Measurements from ENCODE around the gene FANK1.
"Not testable (repeated sequence)": the region's sequence is repeated elsewhere in the genome, so short reads cannot be mapped to it uniquely, and the experiment has no call there.

FANK1 gene

GRCh38 chr10:125911145-125911544 lies 14.8 kb downstream of the FANK1 start:
- ATAC-seq, result no peak
- TF ChIP-seq CREB5 (CRISPR knock-in tag; IDR thresholded peaks at IDR 0.05; ENCODE audit: low read depth), result no peak
- no peak for TF ChIP-seq CSRNP3 (CRISPR knock-in tag; IDR thresholded peaks at IDR 0.05)
- no peak for TF ChIP-seq ESRRG (CRISPR knock-in tag; IDR thresholded peaks at IDR 0.05)
- TF ChIP-seq CSDC2 (CRISPR knock-in tag; IDR thresholded peaks at IDR 0.05), result no peak
- no peak for TF ChIP-seq RARB (CRISPR knock-in tag; IDR thresholded peaks at IDR 0.05)
- TF ChIP-seq GLIS3 (CRISPR knock-in tag; IDR thresholded peaks at IDR 0.05), result no peak
- no peak for TF ChIP-seq TSHZ2 (CRISPR knock-in tag; IDR thresholded peaks at IDR 0.05)
- TF ChIP-seq PPARA (CRISPR knock-in tag; IDR thresholded peaks at IDR 0.05; ENCODE audit: borderline replicate concordance), result no peak
- no peak for TF ChIP-seq BACH2 (CRISPR knock-in tag; IDR thresholded peaks at IDR 0.05; ENCODE audit: borderline replicate concordance)
- TF ChIP-seq TCF4 (CRISPR knock-in tag; IDR thresholded peaks at IDR 0.05; ENCODE audit: borderline replicate concordance), result no peak
- no peak for TF ChIP-seq ZC3H10 (CRISPR knock-in tag; IDR thresholded peaks at IDR 0.05)
- no peak for TF ChIP-seq PATZ1 (CRISPR knock-in tag; IDR thresholded peaks at IDR 0.05; ENCODE audit: borderline replicate concordance)
- TF ChIP-seq ZNF8 (CRISPR knock-in tag; IDR thresholded peaks at IDR 0.05), result no peak
- no peak for TF ChIP-seq ZNF565 (CRISPR knock-in tag; conservative IDR thresholded peaks at IDR 0.05; ENCODE audit: low read depth)
- no peak for TF ChIP-seq ARNTL (CRISPR knock-in tag; IDR thresholded peaks at IDR 0.05; ENCODE audit: borderline replicate concordance, low read depth)
- no peak for TF ChIP-seq ISL1 (CRISPR knock-in tag; IDR thresholded peaks at IDR 0.05)
- no peak for TF ChIP-seq ZNF70 (CRISPR knock-in tag; IDR thresholded peaks at IDR 0.05)
- TF ChIP-seq POU6F1 (CRISPR knock-in tag; IDR thresholded peaks at IDR 0.05; ENCODE audit: borderline replicate concordance, low read depth), result no peak
- TF ChIP-seq ZFP30 (CRISPR knock-in tag; IDR thresholded peaks at IDR 0.05), result no peak
- TF ChIP-seq SNAI2 (CRISPR knock-in tag; IDR thresholded peaks at IDR 0.05), result no peak

- TF ChIP-seq ISL1 (CRISPR knock-in tag; IDR thresholded peaks at IDR 0.05), result no peak
Measured at GRCh38 chr10:125911990-125912389, 15.6 kb downstream of the FANK1 start.

GRCh38 chr10:125913277-125913676 lies 16.9 kb downstream of the FANK1 start:
- not testable (repeated sequence) for ATAC-seq

More at GRCh38 chr10:125911990-125912389, 15.6 kb downstream of the FANK1 start:
- no peak for ATAC-seq

GRCh38 chr10:125916977-125917376 lies 20.6 kb downstream of the FANK1 start:
- ATAC-seq, result no peak

More at GRCh38 chr10:125916977-125917376, 20.6 kb downstream of the FANK1 start:
- TF ChIP-seq POU6F1 (CRISPR knock-in tag; IDR thresholded peaks at IDR 0.05; ENCODE audit: borderline replicate concordance, low read depth), result no peak
- no peak for TF ChIP-seq ISL1 (CRISPR knock-in tag; IDR thresholded peaks at IDR 0.05)
- no peak for TF ChIP-seq ZC3H10 (CRISPR knock-in tag; IDR thresholded peaks at IDR 0.05)
- TF ChIP-seq ZNF8 (CRISPR knock-in tag; IDR thresholded peaks at IDR 0.05), result no peak
- no peak for TF ChIP-seq ZNF70 (CRISPR knock-in tag; IDR thresholded peaks at IDR 0.05)
- TF ChIP-seq ESRRG (CRISPR knock-in tag; IDR thresholded peaks at IDR 0.05), result no peak
- no peak for TF ChIP-seq CSRNP3 (CRISPR knock-in tag; IDR thresholded peaks at IDR 0.05)

Data from SK-N-SH treated with all-trans-retinoic acid at 6 μM for 48 hours (cell line).